Effector memory CD4-positive, alpha-beta T cell (primary cell): Measurements from ENCODE around the gene SIX2.

Experiments
- DNase-seq, 3 donors: peaks; one replicate each; pipeline ENCODE4 v3.0.0-alpha.2; 2020
- H3K27ac ChIP-seq: 2 replicates; pipeline ENCODE4 v1.7.0; 2013; ENCODE audit warnings: mild to moderate bottlenecking, low read length, moderate library complexity; ENCODE audit not compliant: insufficient read depth, poor library complexity, severe bottlenecking
- H3K27me3 ChIP-seq: replicated peaks from 2 replicates; pipeline ENCODE4 v1.7.0; 2013; ENCODE audit warnings: mild to moderate bottlenecking, low read length; ENCODE audit not compliant: insufficient read depth, control insufficient read depth, poor library complexity, severe bottlenecking
- H3K36me3 ChIP-seq: 2 replicates; pipeline ENCODE4 v1.7.0; 2013; ENCODE audit warnings: mild to moderate bottlenecking, low read length, moderate library complexity; ENCODE audit not compliant: control insufficient read depth, insufficient read depth
- H3K4me1 ChIP-seq: 2 replicates; pipeline ENCODE4 v1.7.0; 2013; ENCODE audit warnings: low read length, mild to moderate bottlenecking; ENCODE audit not compliant: control insufficient read depth, insufficient read depth, poor library complexity, severe bottlenecking
- H3K4me3 ChIP-seq: 2 replicates; pipeline ENCODE4 v1.7.0; 2013; ENCODE audit warnings: low read length, low read depth, mild to moderate bottlenecking; ENCODE audit not compliant: insufficient read depth, poor library complexity, severe bottlenecking
- H3K9me3 ChIP-seq: 2 replicates; pipeline ENCODE4 v1.7.0; 2013; ENCODE audit warnings: mild to moderate bottlenecking, low read length, moderate library complexity; ENCODE audit not compliant: control insufficient read depth

Gene SIX2

GRCh38 chr2:45011121-45011520, 1.9 kb upstream of the SIX2 start:
- no peak for DNase-seq
- no peak overlapping the region for H3K27ac ChIP-seq
- H3K27me3 ChIP-seq: peaks cover 58% of the 10 kb centered on the region
- H3K9me3 ChIP-seq: no peaks in the 10 kb centered on the region
- H3K36me3 ChIP-seq: no peaks in the 10 kb centered on the region
- no peak overlapping the region for H3K4me3 ChIP-seq
- peaks cover 23% of the 10 kb centered on the region for H3K4me1 ChIP-seq

- H3K9me3 ChIP-seq: no peaks in the 10 kb centered on the region
- no peak overlapping the region for H3K27ac ChIP-seq
- H3K4me3 ChIP-seq: no peak overlapping the region
- no peak for DNase-seq
- peaks cover 23% of the 10 kb centered on the region for H3K4me1 ChIP-seq
- no peaks in the 10 kb centered on the region for H3K36me3 ChIP-seq
- peaks cover 62% of the 10 kb centered on the region for H3K27me3 ChIP-seq
Observed at GRCh38 chr2:45010702-45011012, 1.4 kb upstream of the SIX2 start.

GRCh38 chr2:45009928-45010701, 863 bp upstream of the SIX2 start:
- Histone ChIP-seq H3K4me1 (peaks cover 23% of the 10 kb centered on the region), H3K4me3 (no peak overlapping the region), H3K9me3 (no peaks in the 10 kb centered on the region), H3K27me3 (peaks cover 62% of the 10 kb centered on the region), H3K36me3 (no peaks in the 10 kb centered on the region), H3K27ac (no peak overlapping the region)
- no peak for DNase-seq

GRCh38 chr2:45008296-45009129, 739 bp downstream of the SIX2 start:
- H3K4me1 ChIP-seq: peaks cover 12% of the 10 kb centered on the region
- H3K27me3 ChIP-seq: peaks cover 60% of the 10 kb centered on the region
- no peaks in the 10 kb centered on the region for H3K36me3 ChIP-seq

GRCh38 chr2:45007961-45008295, 1.3 kb downstream of the SIX2 start:
- Histone ChIP-seq H3K27me3 (peaks cover 64% of the 10 kb centered on the region), H3K4me1 (peaks cover 12% of the 10 kb centered on the region), H3K36me3 (no peaks in the 10 kb centered on the region), H3K27ac (no peak overlapping the region), H3K4me3 (no peak overlapping the region), H3K9me3 (no peaks in the 10 kb centered on the region)
- DNase-seq: no peak

More at GRCh38 chr2:45008296-45009129, 739 bp downstream of the SIX2 start:
- no peaks in the 10 kb centered on the region for H3K9me3 ChIP-seq
- no peak overlapping the region for H3K27ac ChIP-seq
- no peak for DNase-seq
- H3K4me3 ChIP-seq: peak overlapping the region; percentile 29

- Histone ChIP-seq H3K36me3 (no peaks in the 10 kb centered on the region), H3K9me3 (no peaks in the 10 kb centered on the region), H3K4me3 (no peak overlapping the region), H3K27me3 (peaks cover 71% of the 10 kb centered on the region), H3K27ac (no peak overlapping the region), H3K4me1 (peaks cover 12% of the 10 kb centered on the region)
- no peak for DNase-seq
Observed at GRCh38 chr2:45006942-45007287, 2.3 kb downstream of the SIX2 start.

- H3K4me3 ChIP-seq: no peak overlapping the region
Observed at GRCh38 chr2:45006041-45006941, 3.0 kb downstream of the SIX2 start.

GRCh38 chr2:45005261-45006002, 3.8 kb downstream of the SIX2 start:
- no peaks in the 10 kb centered on the region for H3K9me3 ChIP-seq
- H3K27ac ChIP-seq: no peak overlapping the region
- DNase-seq: no peak
- H3K27me3 ChIP-seq: peaks cover 67% of the 10 kb centered on the region
- peaks cover 20% of the 10 kb centered on the region for H3K4me1 ChIP-seq
- H3K36me3 ChIP-seq: no peaks in the 10 kb centered on the region
- no peak overlapping the region for H3K4me3 ChIP-seq

More at GRCh38 chr2:45006041-45006941, 3.0 kb downstream of the SIX2 start:
- no peaks in the 10 kb centered on the region for H3K36me3 ChIP-seq
- H3K27me3 ChIP-seq: peaks cover 71% of the 10 kb centered on the region
- H3K9me3 ChIP-seq: no peaks in the 10 kb centered on the region
- H3K27ac ChIP-seq: no peak overlapping the region
- H3K4me1 ChIP-seq: peaks cover 12% of the 10 kb centered on the region
- no peak for DNase-seq

- no peak overlapping the region for H3K27ac ChIP-seq
- no peaks in the 10 kb centered on the region for H3K36me3 ChIP-seq
- H3K4me3 ChIP-seq: no peak overlapping the region
- H3K9me3 ChIP-seq: no peaks in the 10 kb centered on the region
- H3K27me3 ChIP-seq: peaks cover 66% of the 10 kb centered on the region
- H3K4me1 ChIP-seq: peaks cover 17% of the 10 kb centered on the region
- no peak for DNase-seq
Observed at GRCh38 chr2:45004562-45005191, 4.6 kb downstream of the SIX2 start.
